HepG2 (cell line): ENCODE measurements around the gene LCLAT1.

ENCODE experiments used
- CTCF ChIP-seq: sonication (generic); formaldehyde crosslinking; IDR thresholded peaks from 2 replicates; pipeline ENCODE4 v1.5.0; 2020; ENCODE audit warnings: mild to moderate bottlenecking, missing genetic modification reagents, moderate library complexity
- EHMT2 ChIP-seq: fragments of 200-600 bp; sonication (generic); IDR thresholded peaks from 2 replicates; pipeline ENCODE4 v1.7.0; 2017; ENCODE audit warnings: antibody characterized with exemption, low read depth, low read length, borderline replicate concordance
- IKZF1 ChIP-seq: fragments of 450-650 bp; IDR thresholded peaks from 2 replicates; pipeline ENCODE4 v1.7.1; 2016
- MTA3 ChIP-seq: sonication (generic); formaldehyde crosslinking; IDR thresholded peaks from 2 replicates; pipeline ENCODE4 v1.4.0; 2020; ENCODE audit warnings: missing genetic modification reagents
- SIN3A ChIP-seq: IDR thresholded peaks from 2 replicates; pipeline ENCODE4 v1.6.1; 2011; ENCODE audit warnings: low read depth, mild to moderate bottlenecking, control low read depth, low read length, borderline replicate concordance
- SMAD3 ChIP-seq: sonication (generic); formaldehyde crosslinking; IDR thresholded peaks from 2 replicates; pipeline ENCODE4 v1.4.0; 2020; ENCODE audit warnings: missing genetic modification reagents
- SRSF9 ChIP-seq: fragments of 200-400 bp; formaldehyde crosslinking; IDR thresholded peaks from 2 replicates; pipeline ENCODE4 v1.6.1; 2018; ENCODE audit warnings: borderline replicate concordance, mild to moderate bottlenecking, low read depth, low read length; ENCODE audit not compliant: insufficient read depth, poor library complexity, severe bottlenecking
- TCF7L2 ChIP-seq: IDR thresholded peaks from 2 replicates; pipeline ENCODE4 v1.6.1; 2011; ENCODE audit warnings: mild to moderate bottlenecking, low read depth, low read length, moderate library complexity
- ZNF350 ChIP-seq: sonication (generic); formaldehyde crosslinking; IDR thresholded peaks from 2 replicates; pipeline ENCODE4 v1.4.0; 2020; ENCODE audit warnings: mild to moderate bottlenecking, low read depth, missing genetic modification reagents, borderline replicate concordance

- TF ChIP-seq SMAD3 (CRISPR knock-in tag) (no peak), CTCF (no peak), MTA3 (CRISPR knock-in tag) (no peak), IKZF1 (no peak), EHMT2 (no peak), ZNF350 (no peak), SRSF9 (no peak), SIN3A (no peak), TCF7L2 (no peak)
These were observed 215.5 kb downstream of the LCLAT1 start for GRCh38 chr2:30662268-30663131.
